EL (cell line): Measurements from ENCODE around the gene FFAR2.

Experiments
- DNase-seq: peaks from one replicate; pipeline ENCODE4 v3.0.0-alpha.2; 2016

Gene FFAR2

GRCh38 chr19:35490364-35490763 lies 42.3 kb downstream of the FFAR2 start, which contains the start of gene KRTDAP:
TSS of gene KRTDAP (minus strand) at chr19:35490464. CDS start at chr19:35490442, 22 bp downstream.
- no peak for DNase-seq

DNA sequence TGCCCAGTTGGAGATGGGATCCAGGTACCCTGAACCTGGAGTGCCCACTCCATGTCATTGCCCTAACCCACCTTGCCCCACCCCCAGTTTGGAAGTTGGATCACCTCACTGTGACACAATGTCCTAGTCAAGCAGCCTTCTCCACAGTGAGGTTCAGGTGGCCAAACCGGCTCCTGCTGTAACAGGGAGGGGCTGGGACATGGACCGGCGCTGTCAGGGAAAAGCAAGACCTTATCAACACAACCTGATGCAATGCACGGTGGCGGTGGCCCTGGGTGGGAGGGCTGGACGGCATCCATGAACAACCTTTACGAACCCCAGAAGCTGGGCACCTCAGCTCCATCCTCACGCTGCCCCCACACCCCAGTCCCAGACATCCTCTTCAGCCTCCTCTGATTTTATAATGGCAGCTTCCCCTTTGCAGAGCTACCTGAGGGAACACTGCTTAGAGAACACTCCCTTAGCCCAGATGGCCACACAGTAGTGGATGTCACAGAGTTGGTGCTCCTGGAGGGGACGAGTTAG lies 43.8 kb downstream of the FFAR2 start:
- no peak for DNase-seq

GRCh38 chr19:35493971-35494370 lies 45.9 kb downstream of the FFAR2 start:
- no peak for DNase-seq

DNA sequence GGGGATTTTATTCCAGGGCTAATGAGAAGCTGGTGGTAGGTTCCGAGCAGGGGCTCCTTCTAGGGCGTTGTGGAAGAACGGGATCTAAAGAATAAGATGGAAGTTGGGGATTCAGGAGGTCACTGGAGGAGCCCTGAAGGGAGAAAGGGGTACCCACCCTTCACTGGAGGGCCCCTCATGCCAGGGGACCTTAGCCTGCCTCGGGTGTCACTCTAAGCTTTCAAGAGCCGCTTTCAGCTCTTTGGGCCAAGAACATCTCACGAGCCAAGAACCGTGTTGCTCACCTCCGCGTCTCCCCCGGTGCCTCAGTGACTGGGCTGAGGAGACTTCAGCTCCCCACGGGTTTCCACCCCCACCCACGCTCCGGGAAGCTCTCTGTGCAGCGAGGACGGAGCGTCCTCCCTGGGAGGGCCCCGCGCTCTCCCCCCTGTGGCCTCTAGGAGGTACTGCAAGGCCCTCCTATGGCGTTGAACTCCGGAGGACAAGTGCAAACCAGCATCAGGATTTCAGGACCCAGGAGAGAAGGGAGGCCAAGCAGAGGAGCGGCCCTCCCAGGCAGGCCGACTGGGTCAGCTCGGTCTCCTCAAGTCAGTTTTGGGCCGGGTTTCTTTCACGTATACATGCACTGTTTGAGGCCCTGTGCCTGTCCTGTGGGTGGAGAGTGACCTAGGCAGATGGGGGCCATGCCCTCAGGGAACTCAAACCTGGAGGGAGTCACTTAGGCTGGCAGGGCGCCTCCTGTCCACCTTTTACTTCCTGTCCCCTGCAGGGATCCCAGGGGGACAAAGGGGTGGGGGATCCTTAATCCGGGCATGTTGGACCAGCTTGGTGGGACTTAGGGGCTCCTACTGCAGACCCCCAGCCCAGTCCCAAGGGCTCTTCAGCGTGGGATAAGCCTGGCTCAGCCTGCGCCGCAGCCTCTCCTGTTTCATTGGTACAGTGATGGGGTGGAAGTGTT lies 47.3 kb downstream of the FFAR2 start:
- peak; percentile 60 for DNase-seq

DNA sequence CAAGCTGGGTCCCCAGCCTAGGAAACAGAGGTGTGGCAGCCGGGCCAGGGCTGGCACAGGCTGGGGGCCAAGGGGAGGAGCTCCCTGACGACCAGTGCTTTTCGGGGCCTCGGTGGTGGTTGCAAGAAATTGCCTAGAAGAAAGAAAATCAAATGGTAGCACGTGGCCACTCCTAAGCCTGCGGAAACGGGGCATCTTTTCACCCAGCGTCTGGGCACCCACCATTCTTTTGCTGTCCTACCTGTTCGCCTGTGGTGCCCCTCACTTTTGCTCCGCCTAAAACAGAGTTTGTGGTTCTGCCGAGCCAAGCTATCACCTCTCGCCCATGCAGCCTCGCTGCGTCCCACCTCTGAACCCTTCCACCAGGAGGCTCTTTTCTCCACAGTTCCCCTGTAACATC lies 49.3 kb downstream of the FFAR2 start:
- no peak for DNase-seq

DNA sequence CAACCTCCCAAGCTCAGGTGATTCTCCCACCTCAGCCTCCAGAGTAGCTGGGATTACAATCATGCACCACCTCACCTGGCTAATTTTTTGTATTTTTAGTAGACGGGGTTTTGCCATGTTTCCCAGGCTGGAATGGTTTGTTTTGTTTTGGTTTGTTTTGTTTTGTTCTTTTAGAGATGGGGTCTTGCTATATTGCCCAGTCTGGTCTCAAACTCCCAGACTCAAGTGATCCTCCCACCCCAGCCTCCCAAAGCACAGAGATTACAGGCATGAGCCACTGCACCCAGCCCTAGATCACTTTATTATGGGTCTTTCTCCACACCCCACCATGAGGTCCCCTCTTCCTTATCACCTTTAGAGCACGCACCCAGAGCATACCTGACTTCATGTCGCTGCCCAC lies 50.2 kb downstream of the FFAR2 start:
- DNase-seq = no peak

DNA sequence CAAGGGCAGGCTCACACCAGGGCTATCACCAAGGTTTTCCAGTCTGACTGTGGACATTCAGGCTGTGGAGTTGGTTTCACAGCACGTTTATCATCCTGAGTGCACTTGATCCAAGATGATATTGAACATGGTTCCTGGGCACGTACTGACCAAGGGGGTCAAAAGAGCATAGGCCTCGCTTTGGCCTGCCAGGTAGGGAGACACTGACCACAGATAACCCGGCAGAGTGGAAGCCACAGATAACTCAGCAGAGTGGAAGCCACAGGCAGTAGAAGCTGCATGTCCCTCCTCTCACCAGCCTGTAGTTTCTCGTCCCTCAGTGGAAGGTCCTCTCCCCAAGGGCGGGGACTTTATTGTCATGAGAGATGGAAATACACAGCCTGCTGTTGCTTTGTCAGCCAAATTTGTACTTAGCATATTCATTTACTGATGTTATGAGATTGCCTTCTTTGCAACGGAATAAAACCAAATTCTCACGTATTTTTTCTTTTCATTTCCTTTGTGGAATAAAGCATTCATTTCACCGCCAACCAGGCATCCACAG lies 51.0 kb downstream of the FFAR2 start:
- DNase-seq = no peak

- no peak for DNase-seq
These were observed 52.6 kb downstream of the FFAR2 start for GRCh38 chr19:35500611-35501010.
